Sigmoid colon (tissue), 7 donors: Measurements from ENCODE around the gene IFIT1B. TPM values are rescaled to one million over a fixed set of nuclear protein-coding genes. Genes with fewer than 3 reads are reported as not detected.
A peak's percentile ranks its signal among the peaks of the same experiment; 100 is the strongest.
"Not testable (repeated sequence)": the region's sequence is repeated elsewhere in the genome, so short reads cannot be mapped to it uniquely, and the experiment has no call there.

Experiments used
- DNase-seq: peaks from one replicate; pipeline ENCODE4 v3.0.0-alpha.2; 2019
- H3K27ac ChIP-seq, 4 donors: fragments of 200-600 bp; sonication (generic); one replicate each; pipeline ENCODE4 v1.5.1; 2016 to 2019; ENCODE audit warnings: mild to moderate bottlenecking in 1 of 4
- H3K27me3 ChIP-seq, 3 donors: fragments of 200-600 bp; sonication (generic); one replicate each; pipeline ENCODE4 v1.5.1; 2019; ENCODE audit warnings: mild to moderate bottlenecking in 1 of 3
- H3K36me3 ChIP-seq, 4 donors: fragments of 200-600 bp; sonication (generic); one replicate each; pipeline ENCODE4 v1.5.1; 2016 to 2019
- H3K4me1 ChIP-seq, 4 donors: fragments of 200-600 bp; sonication (generic); one replicate each; pipeline ENCODE4 v1.5.1; 2017 to 2019
- H3K4me3 ChIP-seq, 4 donors: fragments of 200-600 bp; sonication (generic); one replicate each; pipeline ENCODE4 v1.5.1; 2017 to 2019; ENCODE audit warnings: mild to moderate bottlenecking in 2 of 4, moderate library complexity in 1 of 4
- H3K9me3 ChIP-seq, 4 donors: fragments of 200-600 bp in 3 of 4; sonication (generic) in 3 of 4; one replicate each; pipeline versions ENCODE4 v1.5.1 to v1.6.1; 2013 to 2019
- EP300 ChIP-seq, 4 donors: sonication (generic); formaldehyde crosslinking; IDR thresholded peaks; one replicate each; pipeline ENCODE4 v1.6.1; 2017; ENCODE audit warnings: antibody characterized with exemption in 4 of 4
- POLR2A ChIP-seq, 2 donors: fragments of 450-650 bp; IDR thresholded peaks; one replicate each; pipeline ENCODE4 v1.6.1; 2016; ENCODE audit warnings: antibody characterized with exemption in 2 of 2, mild to moderate bottlenecking in 2 of 2, moderate library complexity in 2 of 2
- POLR2AphosphoS5 ChIP-seq, 4 donors: sonication (generic); formaldehyde crosslinking; IDR thresholded peaks; one replicate each; pipeline ENCODE4 v1.6.1; 2017; ENCODE audit warnings: antibody characterized with exemption in 4 of 4
- WGBS, 2 donors: extraction: QIAGEN DNeasy Blood & Tissue Kit; methylation state at CpG; one replicate each; pipeline ENCODE4 v1.1.7; 2013; 5-methylcytosine and 5-hydroxymethylcytosine counted together
- intact Hi-C: fragments of 100-400 bp; cut with DNase I; formaldehyde crosslinking; loops from one replicate; pipeline ENCODE4 v1.15.1; 2023
- polyA plus RNA-seq, 3 donors: library from polyadenylated mRNA; stranded (reverse); fragments of 200-250 nt; gene quantifications; one replicate each; pipeline ENCODE4 v1.2.3, GENCODE V29; 2013
- total RNA-seq, 4 donors: library from RNA; depleted of rRNA; stranded (reverse); fragments of >200 nt; gene quantifications; one replicate each; pipeline ENCODE4 v1.1.0, GENCODE V29; 2016
- TF ChIP-seq, protein P1 (sequence below), 4 experiments: fragments of 450-650 bp in 3 of 4; fragments of 200-600 bp in 1 of 4; IDR thresholded peaks; one replicate each; pipeline ENCODE4 v1.5.1; 2016 to 2019; ENCODE audit warnings: antibody characterized with exemption in 4 of 4, mild to moderate bottlenecking in 3 of 4, moderate library complexity in 2 of 4
- donor health status: healthy with polysubstance abuse.
- donor health status: Bipolar disorder and iron deficiency.
- donor health status: healthy.

The IFIT1B gene
- total and polyA plus RNA-seq, 7 donors, result not detected

GRCh38 chr10:89348975-89349374 is 28.9 kb upstream of the IFIT1B start:
- Histone ChIP-seq H3K27me3 (no peaks in the 10 kb centered on the region), H3K4me1 (peaks cover 0 to 27% (median 26%) of the 10 kb centered on the region in 4 donors), H3K36me3 (no peaks in the 10 kb centered on the region), H3K9me3 (no peaks in the 10 kb centered on the region), H3K4me3 (no peak overlapping the region), H3K27ac (peak overlapping the region in 1 of 4 donors; percentile 26)
- 92 to 93% methylated on average over 2 of the region's 2 CpGs for WGBS, 2 donors
- no peak for DNase-seq
- intact Hi-C loops, result no loop called here
- TF ChIP-seq POLR2AphosphoS5 (IDR thresholded peaks at IDR 0.05) (no peak), EP300 (IDR thresholded peaks at IDR 0.05) (no peak), POLR2A (IDR thresholded peaks at IDR 0.05) (no peak)
- TF ChIP-seq, protein P1, sequence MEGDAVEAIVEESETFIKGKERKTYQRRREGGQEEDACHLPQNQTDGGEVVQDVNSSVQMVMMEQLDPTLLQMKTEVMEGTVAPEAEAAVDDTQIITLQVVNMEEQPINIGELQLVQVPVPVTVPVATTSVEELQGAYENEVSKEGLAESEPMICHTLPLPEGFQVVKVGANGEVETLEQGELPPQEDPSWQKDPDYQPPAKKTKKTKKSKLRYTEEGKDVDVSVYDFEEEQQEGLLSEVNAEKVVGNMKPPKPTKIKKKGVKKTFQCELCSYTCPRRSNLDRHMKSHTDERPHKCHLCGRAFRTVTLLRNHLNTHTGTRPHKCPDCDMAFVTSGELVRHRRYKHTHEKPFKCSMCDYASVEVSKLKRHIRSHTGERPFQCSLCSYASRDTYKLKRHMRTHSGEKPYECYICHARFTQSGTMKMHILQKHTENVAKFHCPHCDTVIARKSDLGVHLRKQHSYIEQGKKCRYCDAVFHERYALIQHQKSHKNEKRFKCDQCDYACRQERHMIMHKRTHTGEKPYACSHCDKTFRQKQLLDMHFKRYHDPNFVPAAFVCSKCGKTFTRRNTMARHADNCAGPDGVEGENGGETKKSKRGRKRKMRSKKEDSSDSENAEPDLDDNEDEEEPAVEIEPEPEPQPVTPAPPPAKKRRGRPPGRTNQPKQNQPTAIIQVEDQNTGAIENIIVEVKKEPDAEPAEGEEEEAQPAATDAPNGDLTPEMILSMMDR (IDR thresholded peaks at IDR 0.05), result no peak

- intact Hi-C loops, H3K36me3 ChIP-seq, H3K9me3 ChIP-seq, H3K27me3 ChIP-seq, H3K4me3 ChIP-seq: not testable (repeated sequence)
- DNase-seq, result peak; percentile 74
- Histone ChIP-seq H3K4me1 (peaks cover 0 to 27% (median 26%) of the 10 kb centered on the region in 4 donors), H3K27ac (peak overlapping the region; percentile 65 to 79 (median 75))
- WGBS, 2 donors, result 4 to 26% methylated on average over 7 of the region's 7 CpGs
Measured at GRCh38 chr10:89350631-89351315, 27.1 kb upstream of the IFIT1B start.

DNA sequence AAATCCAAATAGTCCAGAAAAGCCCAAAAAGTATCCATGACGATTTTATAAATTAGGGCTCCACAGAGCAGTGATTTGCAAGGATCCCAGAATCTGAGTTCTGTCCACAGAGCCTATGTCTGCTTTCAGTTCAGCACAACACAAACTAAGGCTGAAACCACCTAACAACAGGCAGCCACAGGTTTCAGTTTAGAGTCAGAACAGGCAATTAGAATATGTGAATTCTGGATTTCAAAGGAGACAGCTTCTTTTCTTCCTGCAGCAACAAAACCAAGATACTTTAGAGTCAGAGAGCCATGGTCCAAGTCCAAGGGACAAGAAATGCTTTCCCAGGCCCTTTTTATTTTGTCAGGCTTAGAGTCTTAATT is 26.5 kb upstream of the IFIT1B start:
- Histone ChIP-seq H3K9me3 (no peaks in the 10 kb centered on the region), H3K27me3 (no peaks in the 10 kb centered on the region), H3K27ac (peak overlapping the region; percentile 65 to 79 (median 75)), H3K4me1 (peaks cover 0 to 27% (median 26%) of the 10 kb centered on the region in 4 donors), H3K36me3 (no peaks in the 10 kb centered on the region), H3K4me3 (no peak overlapping the region)
- TF ChIP-seq POLR2A (IDR thresholded peaks at IDR 0.05) (no peak), EP300 (IDR thresholded peaks at IDR 0.05) (no peak), POLR2AphosphoS5 (IDR thresholded peaks at IDR 0.05) (no peak)
- TF ChIP-seq, protein P1 (IDR thresholded peaks at IDR 0.05), result no peak
- WGBS, 2 donors, result 20 to 46% methylated on average over 1 of the region's 1 CpG
- intact Hi-C loops, result no loop called here
- no peak for DNase-seq

- no peak overlapping the region for H3K4me3 ChIP-seq
- TF ChIP-seq POLR2A (IDR thresholded peaks at IDR 0.05) (no peak), POLR2AphosphoS5 (IDR thresholded peaks at IDR 0.05) (peak in 1 of 4 donors; percentile 11)
- no peaks in the 10 kb centered on the region for H3K9me3 ChIP-seq
- intact Hi-C loops, result no loop called here
- no peak for DNase-seq
- peaks cover 0 to 27% (median 26%) of the 10 kb centered on the region in 4 donors for H3K4me1 ChIP-seq
- no peaks in the 10 kb centered on the region for H3K36me3 ChIP-seq
- WGBS, 2 donors, result 15 to 49% methylated on average over 12 of the region's 12 CpGs
- no peaks in the 10 kb centered on the region for H3K27me3 ChIP-seq
- peak overlapping the region; percentile 65 to 79 (median 75) for H3K27ac ChIP-seq
Measured at GRCh38 chr10:89351780-89352597, 25.9 kb upstream of the IFIT1B start.

DNA sequence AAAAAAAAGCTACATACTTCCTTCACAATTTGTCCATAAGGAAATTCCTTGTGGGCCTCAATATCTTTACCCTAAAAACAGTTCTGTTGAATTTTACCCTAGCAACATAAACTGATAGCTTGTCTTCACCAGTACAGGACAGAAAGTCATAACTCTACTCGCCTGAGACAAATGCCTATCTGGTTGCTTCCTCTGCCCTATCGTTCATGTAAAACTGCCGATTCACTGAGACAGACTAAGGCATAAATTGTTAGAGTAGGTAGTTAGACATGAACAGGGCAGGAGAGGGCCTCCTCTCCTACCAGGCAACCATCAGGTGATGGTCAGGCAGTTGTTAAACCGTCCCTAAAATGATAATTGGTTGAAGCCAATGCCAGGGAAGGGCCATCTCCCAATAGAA is 25.1 kb upstream of the IFIT1B start:
- 84 to 93% methylated on average over 4 of the region's 4 CpGs for WGBS, 2 donors
- no peaks in the 10 kb centered on the region for H3K36me3 ChIP-seq
- H3K27me3 ChIP-seq, result no peaks in the 10 kb centered on the region
- no peak overlapping the region for H3K4me3 ChIP-seq
- H3K27ac ChIP-seq, result peak overlapping the region in 3 of 4 donors; percentile 65 to 79 (median 76)
- DNase-seq, result no peak
- H3K4me1 ChIP-seq, result peaks cover 0 to 27% (median 25%) of the 10 kb centered on the region in 4 donors
- TF ChIP-seq, protein P1 (IDR thresholded peaks at IDR 0.05), result no peak
- TF ChIP-seq POLR2A (IDR thresholded peaks at IDR 0.05) (no peak), POLR2AphosphoS5 (IDR thresholded peaks at IDR 0.05) (no peak), EP300 (IDR thresholded peaks at IDR 0.05) (no peak)
- intact Hi-C loops, result no loop called here
- H3K9me3 ChIP-seq, result no peaks in the 10 kb centered on the region
